Parathyroid adenoma (tissue), 2 donors: Measurements from ENCODE around the gene RPUSD2.
A peak's percentile ranks its signal among the peaks of the same experiment; 100 is the strongest.

Source experiments
- H2AFZ ChIP-seq: fragments of 300-600 bp; sonication (generic); one replicate; pipeline ENCODE4 v1.7.0; 2017; ENCODE audit warnings: antibody characterized with exemption, mild to moderate bottlenecking
- H3K27ac ChIP-seq: fragments of 300-600 bp; sonication (generic); one replicate; pipeline ENCODE4 v1.7.0; 2017
- H3K27me3 ChIP-seq: fragments of 300-600 bp; sonication (generic); one replicate; pipeline ENCODE4 v1.7.0; 2017; ENCODE audit warnings: low read length; ENCODE audit not compliant: control insufficient read depth, insufficient read depth
- H3K36me3 ChIP-seq: fragments of 300-600 bp; sonication (generic); one replicate; pipeline ENCODE4 v1.7.0; 2017; ENCODE audit warnings: low read length; ENCODE audit not compliant: control insufficient read depth, insufficient read depth
- H3K4me1 ChIP-seq: fragments of 300-600 bp; sonication (generic); one replicate; pipeline ENCODE4 v1.7.0; 2017; ENCODE audit warnings: control low read depth
- H3K4me2 ChIP-seq: fragments of 300-600 bp; sonication (generic); one replicate; pipeline ENCODE4 v1.7.0; 2017; ENCODE audit warnings: low read length
- H3K4me3 ChIP-seq: fragments of 300-600 bp; sonication (generic); one replicate; pipeline ENCODE4 v1.7.0; 2017; ENCODE audit warnings: low read depth, low read length
- H3K79me2 ChIP-seq: fragments of 300-600 bp; sonication (generic); one replicate; pipeline ENCODE4 v1.7.0; 2017; ENCODE audit warnings: control low read depth
- H3K9ac ChIP-seq: fragments of 300-600 bp; sonication (generic); one replicate; pipeline ENCODE4 v1.7.0; 2017; ENCODE audit warnings: mild to moderate bottlenecking
- H3K9me3 ChIP-seq: fragments of 300-600 bp; sonication (generic); one replicate; pipeline ENCODE4 v1.7.0; 2017; ENCODE audit warnings: low read length; ENCODE audit not compliant: control insufficient read depth
- CTCF ChIP-seq: fragments of 300-600 bp; sonication (generic); IDR thresholded peaks from one replicate; pipeline ENCODE4 v1.7.0; 2017; ENCODE audit warnings: antibody characterized with exemption, mild to moderate bottlenecking
- donor health status: primary hyperparathyroidism.

RPUSD2 gene

GRCh38 chr15:40591389-40591788, 22.3 kb downstream of the RPUSD2 start:
- Histone ChIP-seq H3K9ac (no peak overlapping the region), H3K4me1 (no peaks in the 10 kb centered on the region), H3K36me3 (no peaks in the 10 kb centered on the region), H3K79me2 (no peaks in the 10 kb centered on the region), H3K9me3 (no peaks in the 10 kb centered on the region), H3K27ac (no peak overlapping the region), H3K4me2 (no peak overlapping the region), H3K27me3 (no peaks in the 10 kb centered on the region), H3K4me3 (no peak overlapping the region), H2AFZ (no peak overlapping the region)
- no peak for TF ChIP-seq CTCF

- H3K4me3 ChIP-seq = no peak overlapping the region
- no peaks in the 10 kb centered on the region for H3K79me2 ChIP-seq
- H3K4me1 ChIP-seq = no peaks in the 10 kb centered on the region
- no peaks in the 10 kb centered on the region for H3K27me3 ChIP-seq
- no peak overlapping the region for H3K9ac ChIP-seq
- H3K9me3 ChIP-seq = no peaks in the 10 kb centered on the region
- TF ChIP-seq CTCF = no peak
- H3K36me3 ChIP-seq = no peaks in the 10 kb centered on the region
- H3K4me2 ChIP-seq = no peak overlapping the region
- peak overlapping the region; percentile 58 for H2AFZ ChIP-seq
- peak overlapping the region; percentile 29 for H3K27ac ChIP-seq
Measured at GRCh38 chr15:40593165-40593564, 24.1 kb downstream of the RPUSD2 start.

- peak within 1 kb of the TSS; percentile 90 for H3K4me3 ChIP-seq
- H3K36me3 ChIP-seq = no peaks in the 10 kb centered on the region
- peak within 1 kb of the TSS; percentile 87 for H2AFZ ChIP-seq
- TF ChIP-seq CTCF = no peak
- H3K9me3 ChIP-seq = no peaks in the 10 kb centered on the region
- H3K79me2 ChIP-seq = no peaks in the 10 kb centered on the region
- no peak within 1 kb of the TSS for H3K9ac ChIP-seq
- no peaks in the 10 kb centered on the region for H3K27me3 ChIP-seq
- H3K27ac ChIP-seq = peak within 1 kb of the TSS; percentile 96
- H3K4me2 ChIP-seq = peak within 1 kb of the TSS; percentile 92
- no peaks in the 10 kb centered on the region for H3K4me1 ChIP-seq
Measured at GRCh38 chr15:40593588-40594428, 24.7 kb downstream of the RPUSD2 start, which contains the start of gene KNL1. KNL1 (plus strand) TSS chr15:40594249; CDS start chr15:40602932, 8,683 bp downstream.

GRCh38 chr15:40594429-40594836, 25.3 kb downstream of the RPUSD2 start:
- H3K36me3 ChIP-seq = no peaks in the 10 kb centered on the region
- no peak for TF ChIP-seq CTCF
- peak overlapping the region; percentile 96 for H3K27ac ChIP-seq
- H3K9me3 ChIP-seq = no peaks in the 10 kb centered on the region
- H3K4me1 ChIP-seq = no peaks in the 10 kb centered on the region
- H3K9ac ChIP-seq = no peak overlapping the region
- H3K27me3 ChIP-seq = no peaks in the 10 kb centered on the region
- H3K4me2 ChIP-seq = peak overlapping the region; percentile 92
- H2AFZ ChIP-seq = peak overlapping the region; percentile 87
- peak overlapping the region; percentile 90 for H3K4me3 ChIP-seq
- H3K79me2 ChIP-seq = no peaks in the 10 kb centered on the region
